ENCODE measurements around the gene CAPN2. TPM values are rescaled to one million over a fixed set of nuclear protein-coding genes. Genes with fewer than 3 reads are reported as not detected.

The CAPN2 gene
- total RNA-seq, 1 donor from 2014 or later: 184 TPM

DNA sequence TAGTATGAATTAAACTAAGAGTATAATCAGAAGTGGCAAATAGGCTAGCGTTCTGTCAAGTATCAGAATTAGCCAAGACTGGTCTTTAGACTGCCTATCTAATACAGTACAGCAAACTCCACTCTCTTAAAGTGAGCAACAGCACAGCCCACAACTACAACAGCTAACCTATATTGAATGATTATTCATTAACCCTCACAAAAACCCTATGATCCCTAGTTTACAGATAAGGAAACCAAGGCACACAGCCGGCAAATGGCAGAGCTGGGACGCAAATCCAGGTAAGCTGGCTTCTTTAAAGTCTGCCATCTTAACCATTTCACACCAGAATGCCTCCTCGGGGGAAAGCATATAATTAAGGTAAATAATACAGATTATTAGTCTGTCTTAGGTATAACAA is 81.4 kb downstream of the CAPN2 start:
- peaks cover 23% of the 10 kb centered on the region for H3K36me3 Mint-ChIP-seq (ENCODE audit: low read depth, unreplicated experiment)

DNA sequence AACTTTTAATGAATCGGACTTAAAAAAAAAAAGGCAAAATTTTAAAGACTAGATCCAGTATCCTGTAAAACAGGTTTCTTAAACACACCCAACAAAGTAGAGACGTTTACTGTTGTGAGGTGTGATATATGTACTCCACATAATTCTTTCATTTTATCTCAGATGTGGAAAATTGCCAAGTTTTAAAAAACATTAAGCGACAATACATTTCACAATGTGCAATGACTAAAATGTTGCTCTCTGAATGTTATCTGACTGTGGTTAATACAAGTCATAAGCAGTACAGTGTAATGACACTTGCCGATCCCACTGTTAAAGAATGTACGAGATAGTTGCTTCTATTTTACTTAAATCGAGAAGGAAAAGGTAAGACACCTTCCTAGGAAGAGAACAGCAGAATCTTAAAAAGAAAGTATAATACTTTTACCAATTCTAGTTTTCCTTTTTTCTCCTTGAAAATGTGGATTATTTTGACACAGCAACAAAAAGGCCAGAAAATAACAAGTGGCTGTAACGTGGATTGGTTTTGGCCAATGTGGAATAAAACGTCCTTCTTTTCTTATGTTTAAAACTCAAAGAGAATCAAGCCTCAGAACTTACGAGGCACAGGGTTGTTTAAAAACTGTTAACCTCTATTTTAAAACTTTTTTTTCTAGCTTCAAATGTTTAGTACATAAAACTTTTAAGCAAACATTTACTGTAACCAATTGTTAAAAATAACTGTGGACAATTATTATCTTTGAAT is 82.0 kb downstream of the CAPN2 start:
- H3K27ac Mint-ChIP-seq (ENCODE audit: unreplicated experiment): no peak overlapping the region
- no peaks in the 10 kb centered on the region for H3K27me3 Mint-ChIP-seq (ENCODE audit: unreplicated experiment)
- no peak overlapping the region for H3K4me3 Mint-ChIP-seq (ENCODE audit: unreplicated experiment)
- TF ChIP-seq, protein P1, sequence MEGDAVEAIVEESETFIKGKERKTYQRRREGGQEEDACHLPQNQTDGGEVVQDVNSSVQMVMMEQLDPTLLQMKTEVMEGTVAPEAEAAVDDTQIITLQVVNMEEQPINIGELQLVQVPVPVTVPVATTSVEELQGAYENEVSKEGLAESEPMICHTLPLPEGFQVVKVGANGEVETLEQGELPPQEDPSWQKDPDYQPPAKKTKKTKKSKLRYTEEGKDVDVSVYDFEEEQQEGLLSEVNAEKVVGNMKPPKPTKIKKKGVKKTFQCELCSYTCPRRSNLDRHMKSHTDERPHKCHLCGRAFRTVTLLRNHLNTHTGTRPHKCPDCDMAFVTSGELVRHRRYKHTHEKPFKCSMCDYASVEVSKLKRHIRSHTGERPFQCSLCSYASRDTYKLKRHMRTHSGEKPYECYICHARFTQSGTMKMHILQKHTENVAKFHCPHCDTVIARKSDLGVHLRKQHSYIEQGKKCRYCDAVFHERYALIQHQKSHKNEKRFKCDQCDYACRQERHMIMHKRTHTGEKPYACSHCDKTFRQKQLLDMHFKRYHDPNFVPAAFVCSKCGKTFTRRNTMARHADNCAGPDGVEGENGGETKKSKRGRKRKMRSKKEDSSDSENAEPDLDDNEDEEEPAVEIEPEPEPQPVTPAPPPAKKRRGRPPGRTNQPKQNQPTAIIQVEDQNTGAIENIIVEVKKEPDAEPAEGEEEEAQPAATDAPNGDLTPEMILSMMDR (IDR thresholded peaks at IDR 0.05; ENCODE audit: unreplicated experiment): no peak
- no peak for DNase-seq (ENCODE audit: low spot score)
- no peaks in the 10 kb centered on the region for H3K4me1 Mint-ChIP-seq (ENCODE audit: unreplicated experiment)
- no peaks in the 10 kb centered on the region for H3K9me3 Mint-ChIP-seq (ENCODE audit: unreplicated experiment)
- H3K36me3 Mint-ChIP-seq (ENCODE audit: low read depth, unreplicated experiment): peaks cover 19% of the 10 kb centered on the region

More for the DNA sequence above, 81.4 kb downstream of the CAPN2 start:
- Mint-ChIP-seq H3K4me1 (ENCODE audit: unreplicated experiment) (no peaks in the 10 kb centered on the region), H3K27ac (ENCODE audit: unreplicated experiment) (no peak overlapping the region), H3K9me3 (ENCODE audit: unreplicated experiment) (no peaks in the 10 kb centered on the region), H3K4me3 (ENCODE audit: unreplicated experiment) (no peak overlapping the region), H3K27me3 (ENCODE audit: unreplicated experiment) (no peaks in the 10 kb centered on the region)
- no peak for DNase-seq (ENCODE audit: low spot score)
- TF ChIP-seq, protein P1 (IDR thresholded peaks at IDR 0.05; ENCODE audit: unreplicated experiment): no peak

DNA sequence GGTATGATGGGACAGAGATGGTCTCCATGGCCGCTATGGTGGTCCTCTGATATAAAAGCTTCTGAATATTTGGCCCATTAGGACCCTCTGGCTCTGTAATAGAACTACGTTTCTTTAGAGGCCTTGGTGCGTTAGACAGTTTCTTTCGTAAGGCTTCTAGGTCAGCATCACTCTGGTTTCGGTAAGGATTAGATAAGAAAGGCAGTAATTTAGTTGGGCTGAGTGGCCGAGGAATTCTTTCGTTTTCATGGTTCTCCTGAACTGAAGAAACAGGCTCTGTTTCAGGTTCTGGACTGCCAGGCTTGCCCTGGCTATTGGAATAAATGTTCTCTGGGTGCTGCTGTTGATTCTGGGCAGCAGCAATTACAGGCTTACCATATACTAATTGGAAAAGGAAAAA is 83.9 kb downstream of the CAPN2 start:
- no peaks in the 10 kb centered on the region for H3K4me1 Mint-ChIP-seq (ENCODE audit: unreplicated experiment)
- H3K36me3 Mint-ChIP-seq (ENCODE audit: low read depth, unreplicated experiment): peaks cover 33% of the 10 kb centered on the region
- H3K4me3 Mint-ChIP-seq (ENCODE audit: unreplicated experiment): no peak overlapping the region
- H3K27me3 Mint-ChIP-seq (ENCODE audit: unreplicated experiment): no peaks in the 10 kb centered on the region
- no peaks in the 10 kb centered on the region for H3K9me3 Mint-ChIP-seq (ENCODE audit: unreplicated experiment)
- TF ChIP-seq, protein P1 (IDR thresholded peaks at IDR 0.05; ENCODE audit: unreplicated experiment): no peak
- H3K27ac Mint-ChIP-seq (ENCODE audit: unreplicated experiment): peak overlapping the region; percentile 15
- DNase-seq (ENCODE audit: low spot score): no peak

DNA sequence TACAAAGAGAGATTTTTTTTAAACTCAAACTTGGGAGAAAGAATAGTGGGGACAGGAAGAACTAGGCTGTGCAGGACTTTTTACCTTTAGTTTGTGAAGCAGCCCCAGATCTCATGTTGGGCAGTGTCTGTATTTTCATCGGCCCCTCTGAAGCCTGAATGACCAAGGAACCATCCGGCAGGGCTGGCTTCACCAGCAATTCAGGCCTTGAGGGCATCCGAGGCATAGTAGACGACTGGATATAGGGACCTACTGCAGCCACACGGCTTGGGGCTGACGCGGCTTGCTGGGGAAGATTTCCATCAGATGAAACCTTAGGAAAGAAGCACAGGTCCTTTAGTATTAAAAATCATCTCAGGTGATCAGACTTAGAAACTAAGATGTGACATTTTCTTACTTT is 89.7 kb downstream of the CAPN2 start:
- no peaks in the 10 kb centered on the region for H3K27me3 Mint-ChIP-seq (ENCODE audit: unreplicated experiment)
- no peak overlapping the region for H3K27ac Mint-ChIP-seq (ENCODE audit: unreplicated experiment)
- peaks cover 41% of the 10 kb centered on the region for H3K36me3 Mint-ChIP-seq (ENCODE audit: low read depth, unreplicated experiment)
- no peak for DNase-seq (ENCODE audit: low spot score)
- TF ChIP-seq, protein P1 (IDR thresholded peaks at IDR 0.05; ENCODE audit: unreplicated experiment): no peak
- no peak overlapping the region for H3K4me3 Mint-ChIP-seq (ENCODE audit: unreplicated experiment)
- no peaks in the 10 kb centered on the region for H3K4me1 Mint-ChIP-seq (ENCODE audit: unreplicated experiment)
- H3K9me3 Mint-ChIP-seq (ENCODE audit: unreplicated experiment): no peaks in the 10 kb centered on the region

DNA sequence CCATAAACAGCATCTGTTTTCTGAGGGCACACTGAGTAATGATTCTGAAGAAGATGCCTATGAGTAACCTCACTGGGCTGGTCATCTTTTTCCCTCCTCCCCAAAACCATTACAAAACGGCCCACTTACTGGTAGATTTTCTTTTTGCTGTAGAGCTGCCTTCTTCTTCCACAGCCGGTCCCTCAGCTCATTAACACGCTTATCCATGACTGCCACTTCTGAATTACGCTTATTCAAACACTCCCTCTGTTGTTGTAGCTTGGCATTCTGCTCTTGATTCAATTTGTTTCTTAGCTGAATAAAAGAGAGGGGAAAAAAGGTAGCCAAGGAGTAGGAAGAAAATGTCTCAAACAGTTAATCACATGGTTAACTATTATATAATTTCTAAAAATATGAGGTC is 90.3 kb downstream of the CAPN2 start:
- Mint-ChIP-seq H3K27me3 (ENCODE audit: unreplicated experiment) (no peaks in the 10 kb centered on the region), H3K9me3 (ENCODE audit: unreplicated experiment) (no peaks in the 10 kb centered on the region), H3K27ac (ENCODE audit: unreplicated experiment) (no peak overlapping the region), H3K4me1 (ENCODE audit: unreplicated experiment) (no peaks in the 10 kb centered on the region), H3K4me3 (ENCODE audit: unreplicated experiment) (no peak overlapping the region), H3K36me3 (ENCODE audit: low read depth, unreplicated experiment) (peaks cover 44% of the 10 kb centered on the region)
- no peak for DNase-seq (ENCODE audit: low spot score)
- TF ChIP-seq, protein P1 (IDR thresholded peaks at IDR 0.05; ENCODE audit: unreplicated experiment): no peak
